ENCODE results near the gene CYGB.

DNA sequence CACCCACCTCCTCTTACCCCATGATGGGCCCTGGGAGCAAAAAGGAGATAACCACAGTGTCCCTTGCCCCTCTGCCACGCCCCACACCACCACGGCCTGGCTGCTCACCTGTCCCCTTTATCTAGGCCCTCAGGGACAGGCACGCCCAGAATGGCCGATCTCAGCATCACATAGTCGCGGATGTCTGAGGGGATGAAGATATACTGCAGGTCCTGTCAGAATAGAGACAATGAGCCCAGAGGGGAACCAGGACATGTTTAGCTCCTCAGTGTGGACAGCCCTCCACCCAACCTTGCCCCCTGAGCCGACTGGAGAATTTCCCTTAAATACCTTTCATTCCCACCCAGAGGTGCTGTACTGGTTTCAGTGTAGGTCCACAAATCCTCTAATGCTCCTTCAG, 32.9 kb upstream of the CYGB start:
- TF ChIP-seq POLR2A (IDR thresholded peaks at IDR 0.05; ENCODE audit: low read length) (no peak), GATA1 (IDR thresholded peaks at IDR 0.05; ENCODE audit: low read depth, low read length) (no peak)
